Effector memory CD8-positive, alpha-beta T cell (primary cell): ENCODE results near the gene ZDHHC11.
"Not testable (repeated sequence)": the region's sequence is repeated elsewhere in the genome, so short reads cannot be mapped to it uniquely, and the experiment has no call there.

Source experiments
- ATAC-seq: fragments of 150-1000 bp; cut with Tn5 transposase; replicated peaks from 2 replicates; pipeline ENCODE4 v1.10.0; 2021; ENCODE audit warnings: mild to moderate bottlenecking, moderate library complexity
- DNase-seq, 3 experiments: peaks; one replicate each; pipeline ENCODE4 v3.0.0; 2021
- H3K27ac Mint-ChIP-seq, 2 donors: one replicate each; pipeline ENCODE4 v1.8.0; 2022; ENCODE audit warnings: mild to moderate bottlenecking in 2 of 2, mixed read lengths in 2 of 2, moderate library complexity in 2 of 2
- H3K27me3 Mint-ChIP-seq, 2 donors: one replicate each; pipeline ENCODE4 v1.8.0; 2022; ENCODE audit warnings: mixed read lengths in 2 of 2
- H3K36me3 Mint-ChIP-seq: one replicate; pipeline ENCODE4 v1.8.0; 2022; ENCODE audit warnings: mild to moderate bottlenecking, moderate library complexity, mixed read lengths; ENCODE audit not compliant: insufficient read depth
- H3K4me1 Mint-ChIP-seq, 2 donors: one replicate each; pipeline ENCODE4 v1.8.0; 2022; ENCODE audit warnings: low read depth in 2 of 2, mixed read lengths in 2 of 2
- H3K4me3 Mint-ChIP-seq, 2 donors: one replicate each; pipeline ENCODE4 v1.8.0; 2022; ENCODE audit warnings: mild to moderate bottlenecking in 2 of 2, mixed read lengths in 2 of 2, moderate library complexity in 2 of 2
- H3K9me3 Mint-ChIP-seq, 2 donors: one replicate each; pipeline ENCODE4 v1.8.0; 2022; ENCODE audit warnings: mixed read lengths in 2 of 2

ZDHHC11 gene

GRCh38 chr5:774854-775505, 75.8 kb downstream of the ZDHHC11 start:
- not testable (repeated sequence) for H3K4me3 Mint-ChIP-seq, DNase-seq, H3K27me3 Mint-ChIP-seq, H3K4me1 Mint-ChIP-seq, H3K9me3 Mint-ChIP-seq
- peak overlapping the region in 1 of 2 donors; percentile 35 for H3K27ac Mint-ChIP-seq
- ATAC-seq, result peak; percentile 9
- H3K36me3 Mint-ChIP-seq, result peaks cover 60% of the 10 kb centered on the region

GRCh38 chr5:774304-774703, 76.5 kb downstream of the ZDHHC11 start:
- H3K27ac Mint-ChIP-seq, result peak overlapping the region in 1 of 2 donors; percentile 35

GRCh38 chr5:773517-774264, 77.1 kb downstream of the ZDHHC11 start:
- peaks cover 55% of the 10 kb centered on the region for H3K36me3 Mint-ChIP-seq
- peak overlapping the region in 1 of 2 donors; percentile 13 for H3K27ac Mint-ChIP-seq
- no peaks in the 10 kb centered on the region for H3K27me3 Mint-ChIP-seq
- no peaks in the 10 kb centered on the region for H3K9me3 Mint-ChIP-seq
- DNase-seq (no peak), ATAC-seq (no peak)
- peaks cover 0 to 1% of the 10 kb centered on the region in 2 donors for H3K4me1 Mint-ChIP-seq
- H3K4me3 Mint-ChIP-seq, result no peak overlapping the region

More at GRCh38 chr5:774304-774703, 76.5 kb downstream of the ZDHHC11 start:
- H3K36me3 Mint-ChIP-seq, result peaks cover 59% of the 10 kb centered on the region
- not testable (repeated sequence) for H3K4me1 Mint-ChIP-seq, ATAC-seq, DNase-seq, H3K4me3 Mint-ChIP-seq, H3K27me3 Mint-ChIP-seq, H3K9me3 Mint-ChIP-seq

- H3K9me3 Mint-ChIP-seq, H3K27me3 Mint-ChIP-seq, DNase-seq, H3K4me3 Mint-ChIP-seq, H3K4me1 Mint-ChIP-seq, ATAC-seq: not testable (repeated sequence)
- peaks cover 47% of the 10 kb centered on the region for H3K36me3 Mint-ChIP-seq
- H3K27ac Mint-ChIP-seq, result peak overlapping the region in 1 of 2 donors; percentile 13
Measured at GRCh38 chr5:772931-773330, 77.9 kb downstream of the ZDHHC11 start.

- H3K9me3 Mint-ChIP-seq, DNase-seq, H3K4me1 Mint-ChIP-seq, ATAC-seq, H3K27me3 Mint-ChIP-seq, H3K4me3 Mint-ChIP-seq: not testable (repeated sequence)
- Mint-ChIP-seq H3K36me3 (peaks cover 46% of the 10 kb centered on the region), H3K27ac (peak overlapping the region in 1 of 2 donors; percentile 13)
Measured at GRCh38 chr5:772547-772890, 78.3 kb downstream of the ZDHHC11 start.

- H3K9me3 Mint-ChIP-seq, H3K4me1 Mint-ChIP-seq, H3K27me3 Mint-ChIP-seq, ATAC-seq, H3K4me3 Mint-ChIP-seq, DNase-seq: not testable (repeated sequence)
- H3K27ac Mint-ChIP-seq, result peak overlapping the region in 1 of 2 donors; percentile 3
- peaks cover 44% of the 10 kb centered on the region for H3K36me3 Mint-ChIP-seq
Measured at GRCh38 chr5:771841-772546, 78.8 kb downstream of the ZDHHC11 start.

GRCh38 chr5:771087-771781, 79.6 kb downstream of the ZDHHC11 start:
- Mint-ChIP-seq H3K36me3 (peaks cover 46% of the 10 kb centered on the region), H3K27ac (peak overlapping the region in 1 of 2 donors; percentile 3)
- H3K4me1 Mint-ChIP-seq, H3K27me3 Mint-ChIP-seq, ATAC-seq, H3K4me3 Mint-ChIP-seq, H3K9me3 Mint-ChIP-seq: not testable (repeated sequence)
- peak in 1 of 3 experiments; percentile 12 for DNase-seq

GRCh38 chr5:770585-770984, 80.2 kb downstream of the ZDHHC11 start:
- not testable (repeated sequence) for H3K9me3 Mint-ChIP-seq, ATAC-seq, H3K4me1 Mint-ChIP-seq, DNase-seq, H3K4me3 Mint-ChIP-seq, H3K27me3 Mint-ChIP-seq
- Mint-ChIP-seq H3K27ac (peak overlapping the region in 1 of 2 donors; percentile 3), H3K36me3 (peaks cover 42% of the 10 kb centered on the region)

- not testable (repeated sequence) for H3K27ac Mint-ChIP-seq, DNase-seq
Measured at GRCh38 chr5:769485-770145, 81.2 kb downstream of the ZDHHC11 start.

GRCh38 chr5:766666-767431, 83.9 kb downstream of the ZDHHC11 start:
- no peak for ATAC-seq
- Mint-ChIP-seq H3K4me1 (peaks cover 0 to 7% of the 10 kb centered on the region in 2 donors), H3K4me3 (peak overlapping the region in 1 of 2 donors; percentile 4), H3K36me3 (peaks cover 18% of the 10 kb centered on the region), H3K9me3 (no peaks in the 10 kb centered on the region), H3K27ac (no peak overlapping the region), H3K27me3 (no peaks in the 10 kb centered on the region)
- DNase-seq, result no peak

More at GRCh38 chr5:769485-770145, 81.2 kb downstream of the ZDHHC11 start:
- H3K4me1 Mint-ChIP-seq, H3K9me3 Mint-ChIP-seq, H3K27me3 Mint-ChIP-seq, ATAC-seq, H3K4me3 Mint-ChIP-seq: not testable (repeated sequence)
- H3K36me3 Mint-ChIP-seq, result peaks cover 34% of the 10 kb centered on the region

- ATAC-seq, result no peak
- no peak for DNase-seq
- Mint-ChIP-seq H3K4me3 (peak overlapping the region; percentile 43 to 49), H3K27me3 (no peaks in the 10 kb centered on the region), H3K4me1 (peaks cover 0 to 9% of the 10 kb centered on the region in 2 donors), H3K9me3 (no peaks in the 10 kb centered on the region), H3K36me3 (peaks cover 21% of the 10 kb centered on the region), H3K27ac (peak overlapping the region in 1 of 2 donors; percentile 18)
Measured at GRCh38 chr5:765948-766631, 84.7 kb downstream of the ZDHHC11 start.
